Measurements from ENCODE around the gene NPPB. TPM values are rescaled to one million over a fixed set of nuclear protein-coding genes. Genes with fewer than 3 reads are reported as not detected.

The NPPB gene
- total RNA-seq, 1 donor, result not detected

GRCh38 chr1:11838349-11839272, 20.1 kb downstream of the NPPB start:
- TF ChIP-seq CTCF (IDR thresholded peaks at IDR 0.05; ENCODE audit: insufficient read depth, low read length), result peak; percentile 99
- peak; percentile 62 for DNase-seq (ENCODE audit: low read depth)
- no peak overlapping the region for H3K4me3 ChIP-seq (ENCODE audit: low read depth, low read length)

GRCh38 chr1:11837767-11838348, 20.9 kb downstream of the NPPB start:
- no peak for DNase-seq (ENCODE audit: low read depth)
- no peak for TF ChIP-seq CTCF (IDR thresholded peaks at IDR 0.05; ENCODE audit: insufficient read depth, low read length)

GRCh38 chr1:11836955-11837766, 21.6 kb downstream of the NPPB start:
- H3K4me3 ChIP-seq (ENCODE audit: low read depth, low read length), result no peak overlapping the region
- no peak for DNase-seq (ENCODE audit: low read depth)
- TF ChIP-seq CTCF (IDR thresholded peaks at IDR 0.05; ENCODE audit: insufficient read depth, low read length), result no peak

More at GRCh38 chr1:11837767-11838348, 20.9 kb downstream of the NPPB start:
- no peak overlapping the region for H3K4me3 ChIP-seq (ENCODE audit: low read depth, low read length)

- no peak for DNase-seq (ENCODE audit: low read depth)
- H3K4me3 ChIP-seq (ENCODE audit: low read depth, low read length), result no peak overlapping the region
- TF ChIP-seq CTCF (IDR thresholded peaks at IDR 0.05; ENCODE audit: insufficient read depth, low read length), result no peak
Measured at GRCh38 chr1:11835441-11836225, 23.1 kb downstream of the NPPB start.

- H3K4me3 ChIP-seq (ENCODE audit: low read depth, low read length), result no peak overlapping the region
- DNase-seq (ENCODE audit: low read depth), result no peak
- no peak for TF ChIP-seq CTCF (IDR thresholded peaks at IDR 0.05; ENCODE audit: insufficient read depth, low read length)
Measured at GRCh38 chr1:11833900-11834299, 24.8 kb downstream of the NPPB start.

GRCh38 chr1:11833497-11833896, 25.2 kb downstream of the NPPB start:
- no peak for TF ChIP-seq CTCF (IDR thresholded peaks at IDR 0.05; ENCODE audit: insufficient read depth, low read length)
- no peak overlapping the region for H3K4me3 ChIP-seq (ENCODE audit: low read depth, low read length)
- DNase-seq (ENCODE audit: low read depth), result no peak

Measured in fibroblast of the aortic adventitia (primary cell).